Vagina (tissue), 2 donors: Measurements from ENCODE around the gene C4BPA.

Source experiments
- CTCF ChIP-seq, 3 experiments: fragments of 450-650 bp in 2 of 3; fragments of 200-600 bp in 1 of 3; sonication (generic) in 1 of 3; IDR thresholded peaks; one replicate each; pipeline ENCODE4 v1.5.1; 2017 to 2019; ENCODE audit warnings: antibody characterized with exemption in 3 of 3, mild to moderate bottlenecking in 2 of 3, moderate library complexity in 2 of 3
- POLR2A ChIP-seq, 2 donors: fragments of 450-650 bp; IDR thresholded peaks; one replicate each; pipeline ENCODE4 v1.6.1; 2017; ENCODE audit warnings: antibody characterized with exemption in 2 of 2, mild to moderate bottlenecking in 2 of 2, moderate library complexity in 2 of 2

- TF ChIP-seq POLR2A (IDR thresholded peaks at IDR 0.05) (no peak), CTCF (IDR thresholded peaks at IDR 0.05) (no peak)
Observed at GRCh38 chr1:207145401-207146058, 41.5 kb downstream of the C4BPA start.
